HUES48 (cell line): ENCODE measurements around the gene OR6K3.

Experiments used
- H3K27ac ChIP-seq: one replicate; pipeline ENCODE4 v1.7.0; 2013; ENCODE audit warnings: low read depth, low read length, inconsistent platforms
- H3K27me3 ChIP-seq: 2 replicates; pipeline ENCODE4 v1.6.1; 2013; ENCODE audit warnings: mild to moderate bottlenecking, low read length; ENCODE audit not compliant: control insufficient read depth, insufficient read depth
- H3K36me3 ChIP-seq: 2 replicates; pipeline ENCODE4 v1.6.1; 2013; ENCODE audit warnings: low read length; ENCODE audit not compliant: control insufficient read depth, insufficient read depth
- H3K4me1 ChIP-seq: 2 replicates; pipeline ENCODE4 v1.6.1; 2013; ENCODE audit warnings: mild to moderate bottlenecking, low read length; ENCODE audit not compliant: control insufficient read depth, insufficient read depth
- H3K4me3 ChIP-seq: 2 replicates; pipeline ENCODE4 v1.5.1; 2013; ENCODE audit warnings: mild to moderate bottlenecking, low read depth, low read length
- H3K9ac ChIP-seq: 2 replicates; pipeline ENCODE4 v1.6.1; 2013; ENCODE audit warnings: mild to moderate bottlenecking, low read depth, low read length, moderate library complexity
- H3K9me3 ChIP-seq: 2 replicates; pipeline ENCODE4 v1.6.1; 2013; ENCODE audit warnings: low read length; ENCODE audit not compliant: control insufficient read depth, insufficient read depth

Gene OR6K3, protein sequence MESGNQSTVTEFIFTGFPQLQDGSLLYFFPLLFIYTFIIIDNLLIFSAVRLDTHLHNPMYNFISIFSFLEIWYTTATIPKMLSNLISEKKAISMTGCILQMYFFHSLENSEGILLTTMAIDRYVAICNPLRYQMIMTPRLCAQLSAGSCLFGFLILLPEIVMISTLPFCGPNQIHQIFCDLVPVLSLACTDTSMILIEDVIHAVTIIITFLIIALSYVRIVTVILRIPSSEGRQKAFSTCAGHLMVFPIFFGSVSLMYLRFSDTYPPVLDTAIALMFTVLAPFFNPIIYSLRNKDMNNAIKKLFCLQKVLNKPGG

DNA sequence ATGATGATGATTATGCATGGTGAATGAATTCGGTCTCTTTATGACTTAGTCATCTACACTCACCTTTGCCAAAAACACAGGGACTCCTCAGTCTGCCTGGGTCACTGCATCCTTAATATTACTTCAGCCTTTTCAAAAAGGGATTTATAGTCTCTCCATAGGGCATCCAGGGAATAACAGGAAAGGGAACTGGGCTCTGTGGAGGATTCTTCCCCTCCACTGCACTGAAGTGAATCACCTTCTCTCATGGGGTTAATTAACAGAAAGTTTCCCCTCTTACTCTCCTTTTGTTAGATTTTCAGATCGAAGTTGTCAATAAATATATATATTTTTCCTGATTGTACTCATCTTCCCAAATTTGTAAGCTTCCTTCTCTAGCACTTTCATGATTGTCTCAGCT, at the start of gene OR6K3:
Gene OR6K3 (minus strand): TSS at position 101 of the 400 bp plus-strand sequence. CDS start 2,605 bp downstream, outside the sequence.
- Histone ChIP-seq H3K36me3 (no peaks in the 10 kb centered on the region), H3K27me3 (no peaks in the 10 kb centered on the region), H3K9me3 (no peaks in the 10 kb centered on the region), H3K9ac (no peak within 1 kb of the TSS), H3K4me3 (no peak within 1 kb of the TSS), H3K4me1 (no peaks in the 10 kb centered on the region), H3K27ac (no peak within 1 kb of the TSS)

DNA sequence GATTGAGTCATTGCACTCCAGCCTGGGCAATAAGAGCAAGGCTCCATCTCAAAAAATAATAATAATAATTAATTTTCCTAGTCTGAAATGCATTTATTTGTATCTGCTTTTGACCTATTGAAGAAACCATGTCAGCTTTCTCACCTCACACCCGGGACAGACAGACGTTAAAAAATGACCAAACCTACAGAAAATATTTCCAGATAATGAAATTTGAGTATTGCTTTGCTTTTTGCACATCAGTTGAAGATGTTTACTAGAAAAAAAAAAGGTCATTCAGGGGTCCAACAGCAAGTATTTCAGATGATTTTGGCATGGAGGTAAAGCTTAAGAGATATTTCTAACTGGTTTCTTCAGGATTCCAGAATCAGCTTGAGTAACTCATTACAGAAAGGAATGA, 33.9 kb upstream of the OR6K3 start, which contains the start of gene OR6K6:
Gene OR6K6 (plus strand): TSS at position 301 of the 400 bp plus-strand sequence. CDS start 168 bp downstream, outside the sequence.
- Histone ChIP-seq H3K27me3 (no peaks in the 10 kb centered on the region), H3K9me3 (no peaks in the 10 kb centered on the region), H3K4me1 (no peaks in the 10 kb centered on the region), H3K9ac (no peak within 1 kb of the TSS), H3K4me3 (no peak within 1 kb of the TSS), H3K27ac (no peak within 1 kb of the TSS), H3K36me3 (no peaks in the 10 kb centered on the region)

DNA sequence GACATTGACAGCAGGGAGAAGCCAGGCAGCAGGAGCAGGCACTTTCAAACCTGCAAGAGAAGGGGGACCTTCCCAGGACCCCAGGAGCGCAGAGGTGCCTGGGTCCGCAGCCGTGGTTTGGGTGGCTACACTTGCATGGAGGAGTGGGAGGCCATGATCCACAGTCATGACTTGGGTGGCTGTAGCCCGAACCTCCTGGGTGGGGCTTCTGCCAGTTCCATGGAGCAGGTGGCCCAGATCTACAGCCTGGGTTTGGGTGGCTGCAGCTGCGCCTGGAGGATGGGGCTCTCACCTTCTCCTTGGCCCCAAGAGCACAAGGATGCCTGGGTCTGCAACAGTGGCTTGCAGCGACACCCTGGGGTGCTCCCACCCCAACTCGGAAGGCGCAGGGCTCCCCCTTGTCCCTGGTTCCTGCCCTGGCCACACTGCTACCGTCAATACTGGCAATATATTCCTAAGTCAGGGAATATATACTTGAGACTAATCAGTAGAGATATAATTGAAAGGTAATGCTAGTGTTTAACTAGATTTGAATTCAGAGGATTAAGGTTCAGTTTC, 31.7 kb upstream of the OR6K3 start:
- Histone ChIP-seq H3K9ac (no peak overlapping the region), H3K4me1 (no peaks in the 10 kb centered on the region)

DNA sequence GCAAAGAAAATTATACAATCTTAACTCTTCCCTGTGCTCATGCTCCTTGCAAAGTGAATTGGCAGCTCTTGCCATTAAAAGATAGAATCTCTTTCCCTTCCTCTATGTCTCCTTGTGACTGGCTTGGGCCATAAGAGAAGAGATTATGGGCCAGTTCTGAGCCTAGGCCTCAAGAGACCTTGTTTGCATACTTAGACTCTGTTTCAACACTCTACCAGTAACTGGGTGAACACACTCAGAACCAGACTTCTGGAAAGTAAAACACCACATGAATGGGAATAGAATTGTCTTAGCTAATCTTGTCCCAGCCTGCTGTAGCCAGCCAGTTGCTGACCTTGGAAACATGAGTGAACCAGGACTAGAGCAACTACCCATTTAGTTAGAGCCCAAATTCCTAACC, 15.3 kb upstream of the OR6K3 start:
- H3K9me3 ChIP-seq: no peaks in the 10 kb centered on the region
- H3K36me3 ChIP-seq: no peaks in the 10 kb centered on the region
- no peak overlapping the region for H3K9ac ChIP-seq
- no peaks in the 10 kb centered on the region for H3K27me3 ChIP-seq
- no peak overlapping the region for H3K4me3 ChIP-seq
- H3K4me1 ChIP-seq: no peaks in the 10 kb centered on the region
- H3K27ac ChIP-seq: no peak overlapping the region

More for the DNA sequence above, 31.7 kb upstream of the OR6K3 start:
- no peak overlapping the region for H3K4me3 ChIP-seq
- H3K27me3 ChIP-seq: no peaks in the 10 kb centered on the region
- no peaks in the 10 kb centered on the region for H3K9me3 ChIP-seq
- no peak overlapping the region for H3K27ac ChIP-seq
- no peaks in the 10 kb centered on the region for H3K36me3 ChIP-seq

DNA sequence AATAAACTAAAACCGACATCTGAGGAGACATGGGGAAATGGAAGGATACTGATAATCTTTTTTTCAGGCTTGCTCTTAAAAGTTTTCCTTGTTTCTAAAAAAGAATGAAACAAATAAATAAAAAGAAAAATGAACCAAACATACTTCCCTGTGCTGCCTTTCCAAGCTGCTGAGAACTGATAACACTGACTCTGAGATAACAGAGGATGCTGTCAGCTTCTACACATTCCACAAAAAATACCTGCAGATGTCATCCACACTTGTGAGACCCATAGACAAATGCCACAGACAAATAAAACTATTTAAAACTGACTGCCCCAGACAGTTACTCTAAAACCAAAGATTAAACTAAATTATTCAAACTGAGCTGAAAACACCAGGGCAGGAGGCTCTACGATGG, 12.0 kb upstream of the OR6K3 start:
- no peaks in the 10 kb centered on the region for H3K27me3 ChIP-seq
- H3K9ac ChIP-seq: no peak overlapping the region
- H3K27ac ChIP-seq: no peak overlapping the region
- no peak overlapping the region for H3K4me3 ChIP-seq
- no peaks in the 10 kb centered on the region for H3K9me3 ChIP-seq
- no peaks in the 10 kb centered on the region for H3K36me3 ChIP-seq
- H3K4me1 ChIP-seq: no peaks in the 10 kb centered on the region

DNA sequence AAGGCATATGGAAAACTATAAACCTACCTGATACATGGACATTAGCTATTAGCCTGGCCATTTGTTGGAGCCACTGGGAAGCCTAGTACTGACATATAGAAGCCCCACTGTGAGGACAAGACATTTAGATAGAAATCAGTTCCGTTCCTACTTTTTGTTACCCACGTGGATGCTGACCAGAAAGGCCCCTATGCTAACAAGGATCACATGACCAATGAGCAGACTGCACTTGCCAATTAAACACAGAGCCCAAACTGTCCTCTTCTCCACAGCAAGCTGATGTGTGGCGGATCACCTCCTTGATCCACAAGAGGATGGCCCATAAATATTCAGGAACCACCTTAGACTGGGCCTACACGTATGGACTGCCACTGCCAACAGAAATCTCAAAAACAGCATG, 11.2 kb upstream of the OR6K3 start:
- Histone ChIP-seq H3K9ac (no peak overlapping the region), H3K27ac (no peak overlapping the region), H3K4me1 (no peaks in the 10 kb centered on the region), H3K9me3 (no peaks in the 10 kb centered on the region), H3K4me3 (no peak overlapping the region), H3K27me3 (no peaks in the 10 kb centered on the region), H3K36me3 (no peaks in the 10 kb centered on the region)

DNA sequence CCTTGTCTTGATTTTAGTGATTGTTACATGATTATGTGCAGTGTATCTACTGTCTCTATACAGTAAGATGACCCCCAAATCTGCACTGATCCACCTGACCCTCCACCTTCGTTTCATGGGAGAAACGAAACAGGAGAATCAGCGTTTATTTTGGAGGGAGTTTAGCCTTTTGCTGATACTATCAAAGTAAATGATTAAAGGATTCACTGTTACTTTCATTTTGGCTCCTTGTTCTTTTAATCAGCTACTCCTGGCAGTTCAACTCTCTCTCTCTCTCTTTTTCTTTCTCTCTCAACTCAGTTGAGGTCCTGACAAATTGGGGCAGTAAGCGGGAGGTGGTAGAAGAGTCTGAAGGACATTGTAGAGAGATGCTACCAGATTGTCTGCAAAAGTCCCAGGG, 9.9 kb upstream of the OR6K3 start:
- Histone ChIP-seq H3K9ac (no peak overlapping the region), H3K9me3 (no peaks in the 10 kb centered on the region), H3K27me3 (no peaks in the 10 kb centered on the region), H3K4me3 (no peak overlapping the region), H3K36me3 (no peaks in the 10 kb centered on the region), H3K4me1 (no peaks in the 10 kb centered on the region), H3K27ac (no peak overlapping the region)

DNA sequence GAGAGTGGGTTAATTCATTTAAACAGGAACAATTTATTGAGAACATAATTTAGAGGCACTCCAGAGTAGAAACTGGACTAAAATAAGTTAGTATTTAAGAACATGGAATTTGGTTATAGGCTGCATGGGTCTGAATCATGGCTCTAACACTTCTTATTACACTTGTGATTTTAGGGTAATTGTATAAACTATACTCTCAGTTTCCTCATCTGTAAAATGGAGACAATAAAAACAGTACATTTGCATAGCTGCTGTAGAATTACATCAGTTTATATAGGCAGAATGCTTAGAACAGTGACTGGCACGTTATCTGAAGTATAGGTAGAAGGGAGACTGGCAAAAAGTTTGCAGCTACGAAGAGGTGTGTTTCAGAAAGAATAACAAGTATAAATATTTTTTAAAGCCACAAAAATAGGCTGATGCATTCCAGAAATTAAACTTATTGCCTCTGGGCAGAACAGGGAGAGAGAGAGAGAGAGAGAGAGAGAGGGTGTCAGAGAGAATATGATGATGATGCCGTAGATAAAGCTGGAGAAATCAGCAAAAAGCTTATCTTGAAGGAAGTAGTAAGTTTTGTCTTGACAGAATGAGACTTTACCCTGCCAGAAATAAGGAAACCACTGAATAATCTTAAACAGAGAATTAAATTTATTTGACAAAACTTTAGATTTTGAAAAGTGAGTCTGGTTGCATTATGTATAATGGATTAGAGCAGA, 8.1 kb upstream of the OR6K3 start:
- no peaks in the 10 kb centered on the region for H3K36me3 ChIP-seq
- H3K4me3 ChIP-seq: no peak overlapping the region
- no peak overlapping the region for H3K9ac ChIP-seq
- no peaks in the 10 kb centered on the region for H3K9me3 ChIP-seq
- no peaks in the 10 kb centered on the region for H3K27me3 ChIP-seq
- H3K4me1 ChIP-seq: no peaks in the 10 kb centered on the region
- H3K27ac ChIP-seq: no peak overlapping the region

DNA sequence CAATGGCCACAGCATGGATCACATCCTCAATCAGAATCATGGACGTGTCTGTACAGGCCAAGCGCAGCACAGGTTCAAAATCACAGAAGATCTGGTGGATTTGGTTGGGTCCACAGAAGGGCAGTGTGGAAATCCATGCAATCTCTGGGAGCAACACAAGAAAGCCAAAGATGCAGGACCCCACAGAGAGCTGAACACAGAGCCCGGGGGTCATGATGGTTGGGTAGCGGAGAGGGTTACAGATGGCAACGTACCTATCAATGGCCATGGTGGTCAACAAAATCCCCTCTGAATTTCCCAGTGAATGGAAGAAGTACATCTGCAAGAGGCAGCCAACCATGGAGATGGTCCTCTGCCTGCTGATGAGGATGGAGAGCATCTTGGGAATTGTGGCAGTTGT, 3.9 kb upstream of the OR6K3 start:
- Histone ChIP-seq H3K9me3 (no peaks in the 10 kb centered on the region), H3K4me3 (no peak overlapping the region), H3K9ac (no peak overlapping the region), H3K27me3 (no peaks in the 10 kb centered on the region), H3K4me1 (no peaks in the 10 kb centered on the region), H3K36me3 (no peaks in the 10 kb centered on the region), H3K27ac (no peak overlapping the region)

DNA sequence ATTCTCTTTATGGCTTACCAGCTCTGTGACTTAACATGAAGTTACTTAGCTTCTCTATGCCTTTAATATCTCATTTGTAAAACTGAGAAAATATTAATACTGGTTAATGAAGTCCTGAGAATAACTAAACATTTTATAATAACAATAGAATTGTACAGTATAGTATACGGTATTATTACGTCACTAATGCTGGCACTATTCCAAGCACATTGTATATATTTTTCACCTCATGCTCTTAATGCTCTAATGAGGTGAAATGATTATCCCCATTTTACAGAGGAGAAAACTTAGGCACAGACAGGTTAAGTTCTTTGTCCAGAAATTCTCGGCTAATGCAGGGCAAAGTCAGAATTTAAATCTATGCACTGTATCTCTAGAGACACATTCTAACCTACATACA, 856 bp downstream of the OR6K3 start:
- Histone ChIP-seq H3K9ac (no peak overlapping the region), H3K9me3 (no peaks in the 10 kb centered on the region), H3K4me3 (no peak overlapping the region), H3K27me3 (no peaks in the 10 kb centered on the region), H3K27ac (no peak overlapping the region), H3K36me3 (no peaks in the 10 kb centered on the region), H3K4me1 (no peaks in the 10 kb centered on the region)

DNA sequence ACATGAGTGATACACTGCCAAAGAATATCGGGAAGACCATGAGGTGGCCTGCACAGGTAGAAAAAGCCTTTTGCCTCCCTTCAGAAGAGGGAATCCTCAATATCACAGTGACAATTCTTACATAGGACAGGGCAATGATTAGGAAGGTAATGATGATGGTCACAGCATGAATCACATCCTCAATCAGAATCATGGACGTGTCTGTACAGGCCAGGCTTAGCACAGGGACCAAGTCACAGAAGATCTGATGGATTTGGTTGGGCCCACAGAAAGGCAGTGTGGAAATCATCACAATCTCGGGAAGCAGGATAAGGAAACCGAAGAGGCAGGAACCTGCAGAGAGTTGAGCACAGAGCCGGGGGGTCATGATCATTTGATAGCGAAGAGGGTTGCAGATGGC, 3.2 kb downstream of the OR6K3 start:
- no peaks in the 10 kb centered on the region for H3K9me3 ChIP-seq
- no peak overlapping the region for H3K27ac ChIP-seq
- no peaks in the 10 kb centered on the region for H3K4me1 ChIP-seq
- H3K9ac ChIP-seq: no peak overlapping the region
- no peak overlapping the region for H3K4me3 ChIP-seq
- H3K27me3 ChIP-seq: no peaks in the 10 kb centered on the region
- no peaks in the 10 kb centered on the region for H3K36me3 ChIP-seq
